ENCODE results near the gene HTT-AS. TPM values are rescaled to one million over a fixed set of nuclear protein-coding genes. Genes with fewer than 3 reads are reported as not detected.
A peak's percentile ranks its signal among the peaks of the same experiment; 100 is the strongest.
"Not testable (repeated sequence)": the region's sequence is repeated elsewhere in the genome, so short reads cannot be mapped to it uniquely, and the experiment has no call there.

Gene HTT-AS
- total and polyA plus RNA-seq, 3 donors from 2014 or later, result not detected

DNA sequence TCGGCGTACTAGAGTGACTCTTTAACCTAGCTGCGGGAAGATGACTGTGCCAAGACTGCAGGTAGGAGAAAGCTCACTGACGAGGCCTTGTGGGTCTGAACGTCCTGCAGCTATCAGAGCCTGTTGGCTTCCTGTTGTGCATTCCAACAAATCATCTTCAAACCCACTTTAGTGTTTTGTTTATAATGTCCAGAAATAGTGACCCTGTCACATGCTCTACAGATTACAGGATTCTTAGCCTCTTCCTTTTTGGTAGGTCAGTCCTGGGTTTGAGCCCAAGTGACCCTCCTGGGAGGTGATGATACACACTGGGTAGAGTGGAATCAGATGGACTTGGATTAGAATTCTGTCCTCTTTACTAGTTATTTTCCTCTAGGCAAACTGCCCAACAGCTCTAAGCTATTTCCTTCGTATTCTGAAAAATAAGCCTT lies 33.4 kb upstream of the HTT-AS start:
- DNase-seq, result no peak
- H3K4me1 ChIP-seq, result peaks cover 2% of the 10 kb centered on the region
- H3K27ac ChIP-seq, result no peak overlapping the region
- WGBS, 2 donors, result 70 to 71% methylated on average over 6 of the region's 6 CpGs
- intact Hi-C loops (cut with DNase I; ENCODE audit: low total_unique reads), result no loop called here
- TF ChIP-seq CTCF (IDR thresholded peaks at IDR 0.05) (no peak), POLR2A (IDR thresholded peaks at IDR 0.05) (no peak)
- H3K27me3 ChIP-seq, result no peaks in the 10 kb centered on the region
- no peaks in the 10 kb centered on the region for H3K9me3 ChIP-seq
- no peaks in the 10 kb centered on the region for H3K36me3 ChIP-seq (ENCODE audit: low read depth, missing control alignments)
- no peak overlapping the region for H3K4me3 ChIP-seq

- intact Hi-C loops (cut with DNase I; ENCODE audit: low total_unique reads), result no loop called here
- no peak for DNase-seq
- no peaks in the 10 kb centered on the region for H3K9me3 ChIP-seq
- H3K27ac ChIP-seq, result no peak overlapping the region
- H3K36me3 ChIP-seq (ENCODE audit: low read depth, missing control alignments), result no peaks in the 10 kb centered on the region
- H3K4me1 ChIP-seq, result no peaks in the 10 kb centered on the region
- WGBS, 2 donors, result 86 to 87% methylated on average over 5 of the region's 5 CpGs
- no peak for TF ChIP-seq POLR2A (IDR thresholded peaks at IDR 0.05)
- TF ChIP-seq CTCF (IDR thresholded peaks at IDR 0.05), result no peak
- no peaks in the 10 kb centered on the region for H3K27me3 ChIP-seq
- no peak overlapping the region for H3K4me3 ChIP-seq
Measured at GRCh38 chr4:3107271-3107670, 32.9 kb upstream of the HTT-AS start.

GRCh38 chr4:3106339-3107186 lies 32.2 kb upstream of the HTT-AS start:
- TF ChIP-seq CTCF (IDR thresholded peaks at IDR 0.05) (peak; percentile 77 to 91 (median 85)), POLR2A (IDR thresholded peaks at IDR 0.05) (no peak)
- no peaks in the 10 kb centered on the region for H3K4me1 ChIP-seq
- H3K9me3 ChIP-seq, result no peaks in the 10 kb centered on the region
- intact Hi-C loops (cut with DNase I; ENCODE audit: low total_unique reads), result no loop called here
- WGBS, 2 donors, result 31 to 33% methylated on average over 7 of the region's 7 CpGs
- H3K4me3 ChIP-seq, result no peak overlapping the region
- H3K27ac ChIP-seq, result no peak overlapping the region
- H3K27me3 ChIP-seq, result no peaks in the 10 kb centered on the region
- peak; percentile 88 for DNase-seq
- no peaks in the 10 kb centered on the region for H3K36me3 ChIP-seq (ENCODE audit: low read depth, missing control alignments)

DNA sequence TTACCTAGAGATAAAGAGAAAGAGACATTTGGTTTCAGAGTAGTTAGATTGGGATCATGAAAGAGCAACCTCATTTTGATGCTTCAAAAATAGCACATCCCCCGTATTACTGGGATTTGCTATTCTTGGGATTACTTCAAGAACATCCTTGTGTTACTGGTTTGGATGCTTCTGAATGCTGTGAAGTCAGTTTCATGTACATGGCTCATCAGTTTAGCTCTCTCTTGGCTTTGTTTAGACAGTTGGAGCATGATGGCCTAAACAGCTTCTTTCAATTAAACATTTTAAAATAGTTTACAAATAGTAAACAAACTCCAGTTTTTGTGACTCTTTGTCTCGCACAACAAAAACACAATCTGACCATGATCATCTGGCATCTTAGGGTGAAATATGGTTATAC lies 24.0 kb upstream of the HTT-AS start:
- Histone ChIP-seq H3K9me3 (no peaks in the 10 kb centered on the region), H3K27me3 (no peaks in the 10 kb centered on the region), H3K36me3 (ENCODE audit: low read depth, missing control alignments) (no peaks in the 10 kb centered on the region), H3K4me1 (no peaks in the 10 kb centered on the region), H3K27ac (no peak overlapping the region), H3K4me3 (no peak overlapping the region)
- DNase-seq, result no peak
- intact Hi-C loops (cut with DNase I; ENCODE audit: low total_unique reads), result no loop called here
- no peak for TF ChIP-seq CTCF (IDR thresholded peaks at IDR 0.05)
- WGBS, 2 donors, result 57 to 63% methylated on average over 2 of the region's 2 CpGs

- Histone ChIP-seq H3K27me3 (no peaks in the 10 kb centered on the region), H3K27ac (no peak overlapping the region), H3K4me1 (no peaks in the 10 kb centered on the region), H3K9me3 (no peaks in the 10 kb centered on the region), H3K36me3 (ENCODE audit: low read depth, missing control alignments) (no peaks in the 10 kb centered on the region), H3K4me3 (no peak overlapping the region)
- DNase-seq, result no peak
- 94 to 97% methylated on average over 3 of the region's 3 CpGs for WGBS, 2 donors
- TF ChIP-seq CTCF (IDR thresholded peaks at IDR 0.05) (no peak), POLR2A (IDR thresholded peaks at IDR 0.05) (no peak)
- intact Hi-C loops (cut with DNase I; ENCODE audit: low total_unique reads), result no loop called here
Measured at GRCh38 chr4:3096202-3096601, 21.9 kb upstream of the HTT-AS start.

- H3K27me3 ChIP-seq; H3K4me3 ChIP-seq; H3K4me1 ChIP-seq; DNase-seq; H3K27ac ChIP-seq; H3K36me3 ChIP-seq (ENCODE audit: low read depth, missing control alignments); H3K9me3 ChIP-seq; intact Hi-C loops (cut with DNase I; ENCODE audit: low total_unique reads): not testable (repeated sequence)
- WGBS, 2 donors, result 91% methylated on average over 26 of the region's 28 CpGs; no CpG with 5 or more reads in 1 of the 2 donors
Measured at GRCh38 chr4:3094701-3095100, 20.4 kb upstream of the HTT-AS start.
